ENCODE data around the gene C17orf50.
A peak's percentile ranks its signal among the peaks of the same experiment; 100 is the strongest.

C17orf50 gene

GRCh38 chr17:35752471-35752870 lies 8.2 kb upstream of the C17orf50 start:
- no peak overlapping the region for H3K4me3 ChIP-seq (ENCODE audit: low read depth, low read length)
- no peak for TF ChIP-seq CTCF (IDR thresholded peaks at IDR 0.05; ENCODE audit: low read depth, low read length)

- no peak for TF ChIP-seq CTCF (IDR thresholded peaks at IDR 0.05; ENCODE audit: low read depth, low read length)
- no peak within 1 kb of the TSS for H3K4me3 ChIP-seq (ENCODE audit: low read depth, low read length)
Measured at GRCh38 chr17:35752945-35753764, 7.5 kb upstream of the C17orf50 start, which contains the start of gene GAS2L2. Gene GAS2L2 (minus strand): TSS chr17:35753239. CDS start chr17:35752850, 389 bp downstream.

GRCh38 chr17:35757243-35757642 lies 3.4 kb upstream of the C17orf50 start:
- no peak for TF ChIP-seq CTCF (IDR thresholded peaks at IDR 0.05; ENCODE audit: low read depth, low read length)
- H3K4me3 ChIP-seq (ENCODE audit: low read depth, low read length) = no peak overlapping the region

GRCh38 chr17:35761601-35762000 lies 914 bp downstream of the C17orf50 start:
- TF ChIP-seq CTCF (IDR thresholded peaks at IDR 0.05; ENCODE audit: low read depth, low read length) = no peak
- no peak overlapping the region for H3K4me3 ChIP-seq (ENCODE audit: low read depth, low read length)

- TF ChIP-seq CTCF (IDR thresholded peaks at IDR 0.05; ENCODE audit: low read depth, low read length) = no peak
- H3K4me3 ChIP-seq (ENCODE audit: low read depth, low read length) = peak overlapping the region; percentile 46
Measured at GRCh38 chr17:35763767-35764122, 3.1 kb downstream of the C17orf50 start.

GRCh38 chr17:35764123-35764991 lies 3.7 kb downstream of the C17orf50 start:
- H3K4me3 ChIP-seq (ENCODE audit: low read depth, low read length) = peak overlapping the region; percentile 46
- peak; percentile 86 for TF ChIP-seq CTCF (IDR thresholded peaks at IDR 0.05; ENCODE audit: low read depth, low read length)
